T-helper 2 cell treated with Interferon-gamma antibody and Interleukin-4, amounts not matched to agents 5 μg/mL and 100 μg/mL, for 36 hours (primary cell): ENCODE measurements around the gene AIDA.

Experiments
- DNase-seq: peaks from one replicate; pipeline ENCODE4 v3.0.0; 2021; ENCODE audit warnings: low spot score
- H3K27ac Mint-ChIP-seq: one replicate; pipeline ENCODE4 v1.8.0; 2021; ENCODE audit warnings: mild to moderate bottlenecking, mixed read lengths
- H3K27me3 Mint-ChIP-seq: one replicate; pipeline ENCODE4 v1.8.0; 2021; ENCODE audit warnings: low read depth, mixed read lengths
- H3K36me3 Mint-ChIP-seq: one replicate; pipeline ENCODE4 v1.8.0; 2021; ENCODE audit warnings: low read depth, mixed read lengths
- H3K4me1 Mint-ChIP-seq: one replicate; pipeline ENCODE4 v1.8.0; 2021; ENCODE audit warnings: low read depth, mixed read lengths
- H3K4me3 Mint-ChIP-seq: one replicate; pipeline ENCODE4 v1.8.0; 2022; ENCODE audit warnings: mild to moderate bottlenecking, moderate library complexity, mixed read lengths
- H3K9me3 Mint-ChIP-seq: one replicate; pipeline ENCODE4 v1.8.0; 2021; ENCODE audit warnings: mixed read lengths

AIDA gene

DNA sequence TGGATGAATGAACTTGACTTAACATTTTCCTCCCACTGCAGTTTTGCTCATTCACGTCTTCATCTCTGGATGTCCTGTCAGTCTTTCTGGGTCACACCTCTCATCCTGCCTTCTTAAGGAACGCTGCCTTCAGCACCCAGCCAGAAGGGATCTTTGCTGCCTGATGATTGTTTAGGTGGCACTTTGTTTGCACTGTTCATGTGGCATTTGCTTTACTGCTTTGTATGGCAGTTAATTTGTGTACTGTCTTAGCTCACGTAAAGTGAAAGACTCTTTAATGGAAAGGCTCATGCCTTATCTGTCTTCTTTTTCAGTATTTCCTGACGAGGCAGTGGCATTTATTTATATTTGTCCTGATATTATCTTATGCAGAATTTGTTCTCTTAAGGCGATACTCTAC, 89.5 kb downstream of the AIDA start:
- H3K36me3 Mint-ChIP-seq = peaks cover 27% of the 10 kb centered on the region
- no peaks in the 10 kb centered on the region for H3K27me3 Mint-ChIP-seq

DNA sequence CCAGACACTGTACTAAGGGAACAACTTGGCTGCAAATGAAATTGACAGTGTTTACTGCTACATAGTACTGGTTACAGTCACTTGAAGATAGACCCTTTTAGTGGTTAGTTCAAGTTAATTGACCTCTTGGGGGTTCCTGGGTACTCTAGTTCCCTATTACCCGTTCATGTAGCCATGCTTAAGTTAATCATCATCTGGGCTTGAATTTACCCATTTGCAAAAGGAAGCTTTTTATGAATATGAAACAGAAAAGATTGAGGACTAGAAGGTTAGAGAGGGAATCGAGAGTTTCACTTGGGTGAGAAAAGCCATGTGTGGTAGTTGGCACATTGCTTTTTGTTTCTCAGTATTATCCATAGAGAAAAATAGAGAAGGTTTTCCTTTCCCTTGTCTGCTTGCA, 91.7 kb downstream of the AIDA start:
- Mint-ChIP-seq H3K27ac (no peak overlapping the region), H3K4me3 (no peak overlapping the region), H3K36me3 (peaks cover 16% of the 10 kb centered on the region), H3K4me1 (peaks cover 19% of the 10 kb centered on the region), H3K27me3 (peaks cover 12% of the 10 kb centered on the region), H3K9me3 (no peaks in the 10 kb centered on the region)
- no peak for DNase-seq

More for the DNA sequence above, 89.5 kb downstream of the AIDA start:
- Mint-ChIP-seq H3K9me3 (no peaks in the 10 kb centered on the region), H3K27ac (no peak overlapping the region), H3K4me1 (peaks cover 15% of the 10 kb centered on the region), H3K4me3 (no peak overlapping the region)
- no peak for DNase-seq

DNA sequence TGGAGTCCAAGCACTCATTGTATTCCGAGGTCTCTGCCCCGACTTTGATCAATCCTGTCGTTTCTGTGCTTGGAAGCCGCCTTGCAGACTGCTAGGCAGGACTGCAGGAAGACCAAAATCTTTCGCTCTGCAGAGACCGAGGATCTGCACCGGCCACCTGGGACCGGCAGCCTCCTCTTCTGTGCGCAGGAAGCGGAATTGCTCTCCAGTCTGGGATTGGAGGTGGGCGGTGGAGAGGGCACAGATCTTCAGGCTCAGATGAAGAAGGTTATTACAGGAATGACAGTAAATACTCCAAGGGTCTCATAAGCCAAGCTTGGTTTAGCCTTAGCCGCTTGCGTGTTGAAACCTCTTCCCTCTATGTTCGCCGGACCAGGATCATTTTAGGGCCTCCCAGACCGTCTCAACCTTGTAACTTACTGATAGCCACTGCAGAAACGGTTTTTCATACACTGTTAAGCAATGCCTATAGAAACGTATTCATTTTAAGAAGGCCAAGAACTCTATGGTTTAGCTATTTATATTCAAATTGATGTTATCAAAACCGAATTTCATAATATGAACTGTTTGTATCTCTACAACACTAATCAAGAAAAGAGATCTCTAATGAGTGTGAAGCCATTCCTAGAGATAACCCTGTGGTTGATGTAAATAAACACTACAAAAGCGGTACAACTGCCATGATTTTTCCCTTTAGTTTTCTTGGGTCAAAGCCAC, 93.3 kb downstream of the AIDA start:
- peaks cover 19% of the 10 kb centered on the region for H3K4me1 Mint-ChIP-seq
- H3K9me3 Mint-ChIP-seq = no peaks in the 10 kb centered on the region
- peak overlapping the region; percentile 84 for H3K4me3 Mint-ChIP-seq
- H3K36me3 Mint-ChIP-seq = peaks cover 14% of the 10 kb centered on the region
- H3K27me3 Mint-ChIP-seq = peaks cover 24% of the 10 kb centered on the region
- DNase-seq = no peak
- peak overlapping the region; percentile 65 for H3K27ac Mint-ChIP-seq
